Liver (tissue), 9 donors: Measurements from ENCODE around the gene KLF14. TPM values are rescaled to one million over a fixed set of nuclear protein-coding genes. Genes with fewer than 3 reads are reported as not detected.

Experiments
- DNase-seq: peaks from one replicate; pipeline ENCODE4 v3.0.0-alpha.2; 2017; ENCODE audit warnings: low spot score
- H3K27ac ChIP-seq, 2 donors: one replicate each; pipeline ENCODE4 v1.7.0; 2013; ENCODE audit warnings: inconsistent platforms in 2 of 2, low read length in 2 of 2, control low read depth in 1 of 2, low read depth in 1 of 2, mild to moderate bottlenecking in 1 of 2
- H3K27me3 ChIP-seq, 4 donors: one replicate each; pipeline versions ENCODE4 v1.6.1 to v1.7.0; 2013; ENCODE audit warnings: low read length in 3 of 4, inconsistent platforms in 1 of 4, mild to moderate bottlenecking in 1 of 4, moderate library complexity in 1 of 4; ENCODE audit not compliant: control insufficient read depth in 4 of 4, insufficient read depth in 4 of 4
- H3K36me3 ChIP-seq, 4 donors: one replicate each; pipeline versions ENCODE4 v1.6.1 to v1.7.0; 2013; ENCODE audit warnings: low read length in 3 of 4, mild to moderate bottlenecking in 3 of 4, low read depth in 1 of 4, moderate library complexity in 1 of 4; ENCODE audit not compliant: control insufficient read depth in 4 of 4, insufficient read depth in 3 of 4
- H3K4me1 ChIP-seq, 4 donors: one replicate each; pipeline versions ENCODE4 v1.6.1 to v1.7.0; 2013; ENCODE audit warnings: low read length in 3 of 4, mild to moderate bottlenecking in 3 of 4, moderate library complexity in 1 of 4; ENCODE audit not compliant: control insufficient read depth in 4 of 4, insufficient read depth in 4 of 4
- H3K4me3 ChIP-seq, 3 donors: one replicate each; pipeline versions ENCODE4 v1.6.1 to v1.7.0; 2013; ENCODE audit warnings: low read length in 3 of 3, control low read depth in 1 of 3, low read depth in 1 of 3, mild to moderate bottlenecking in 1 of 3
- H3K9ac ChIP-seq, 2 donors: one replicate each; pipeline ENCODE4 v1.7.0; 2013; ENCODE audit warnings: low read length in 2 of 2, mild to moderate bottlenecking in 2 of 2, moderate library complexity in 2 of 2, control low read depth in 1 of 2, low read depth in 1 of 2
- H3K9me3 ChIP-seq, 4 donors: one replicate each; pipeline versions ENCODE4 v1.6.1 to v1.7.0; 2013; ENCODE audit warnings: low read length in 3 of 4; ENCODE audit not compliant: control insufficient read depth in 4 of 4
- ATF3 ChIP-seq: IDR thresholded peaks from 2 replicates; pipeline ENCODE4 v1.6.1; 2016; ENCODE audit warnings: antibody characterized with exemption
- CTCF ChIP-seq: fragments of 150-350 bp; IDR thresholded peaks from 2 replicates; pipeline ENCODE4 v1.5.1; 2017; ENCODE audit warnings: improper control_type of control experiment, low read depth, low read length; ENCODE audit not compliant: missing input control
- EGR1 ChIP-seq, 2 donors: IDR thresholded peaks; 2 replicates each; pipeline ENCODE4 v1.6.1; 2016 to 2018; ENCODE audit warnings: antibody characterized with exemption in 2 of 2, low read depth in 2 of 2
- FOXA1 ChIP-seq: IDR thresholded peaks from 2 replicates; pipeline ENCODE4 v1.6.1; 2016; ENCODE audit warnings: antibody characterized with exemption
- GABPA ChIP-seq, 2 donors: IDR thresholded peaks in 1 of 2; conservative IDR thresholded peaks in 1 of 2; 2 replicates each; pipeline ENCODE4 v1.6.1; 2016; ENCODE audit warnings: antibody characterized with exemption in 2 of 2, mild to moderate bottlenecking in 1 of 2, moderate library complexity in 1 of 2
- HNF4G ChIP-seq: IDR thresholded peaks from 2 replicates; pipeline ENCODE4 v1.6.1; 2016; ENCODE audit warnings: antibody characterized with exemption
- JUND ChIP-seq, 2 donors: IDR thresholded peaks; 2 replicates each; pipeline ENCODE4 v1.6.1; 2016; ENCODE audit warnings: antibody characterized with exemption in 2 of 2
- MAX ChIP-seq: IDR thresholded peaks from 2 replicates; pipeline ENCODE4 v1.6.1; 2016; ENCODE audit warnings: antibody characterized with exemption
- NR2F2 ChIP-seq: IDR thresholded peaks from 2 replicates; pipeline ENCODE4 v1.6.1; 2016; ENCODE audit warnings: antibody characterized with exemption
- RAD21 ChIP-seq, 2 donors: IDR thresholded peaks; 2 replicates each; pipeline ENCODE4 v1.6.1; 2016; ENCODE audit warnings: antibody characterized with exemption in 2 of 2, mild to moderate bottlenecking in 2 of 2
- RXRA ChIP-seq, 2 donors: IDR thresholded peaks; 2 replicates each; pipeline ENCODE4 v1.6.1; 2017 to 2018; ENCODE audit warnings: antibody characterized with exemption in 2 of 2, mild to moderate bottlenecking in 1 of 2
- SP1 ChIP-seq: IDR thresholded peaks from 2 replicates; pipeline ENCODE4 v1.6.1; 2018; ENCODE audit warnings: antibody characterized with exemption, mild to moderate bottlenecking
- TAF1 ChIP-seq: conservative IDR thresholded peaks from 2 replicates; pipeline ENCODE4 v1.6.1; 2016; ENCODE audit warnings: antibody characterized with exemption, mild to moderate bottlenecking
- YY1 ChIP-seq: IDR thresholded peaks from 2 replicates; pipeline ENCODE4 v1.6.1; 2016; ENCODE audit warnings: antibody characterized with exemption, mild to moderate bottlenecking
- ZBTB33 ChIP-seq: IDR thresholded peaks from 2 replicates; pipeline ENCODE4 v1.6.1; 2016; ENCODE audit warnings: antibody characterized with exemption
- WGBS: extraction: QIAGEN DNeasy Blood & Tissue Kit; methylation state at CpG from one replicate; pipeline ENCODE4 v1.1.7; 2013; 5-methylcytosine and 5-hydroxymethylcytosine counted together
- polyA plus RNA-seq, 2 donors: library from polyadenylated mRNA; stranded (reverse) in 1 of 2; unstranded in 1 of 2; fragments of 200-250 nt in 1 of 2; fragments of >200 nt in 1 of 2; fragmentation: Nextera tagmentation in 1 of 2; extraction: Ambion mirVana in 1 of 2; gene quantifications; one replicate each; pipeline versions ENCODE4 v1.2.1 to v1.2.3, GENCODE V29; 2013 to 2015
- total RNA-seq, 2 donors: library from RNA; depleted of rRNA; stranded (reverse); fragments of >200 nt; gene quantifications; one replicate each; pipeline ENCODE4 v1.2.3, GENCODE V29; 2014
- donor health status: healthy.
- donor health status: healthy.
- donor health status: healthy.
- donor health status: healthy.
- donor health status: healthy.

KLF14 gene
- total and polyA plus RNA-seq, 4 donors, result 0.05 to 0.08 TPM; not detected in 2

- H3K4me1 ChIP-seq, result no peaks in the 10 kb centered on the region
- H3K27me3 ChIP-seq, result peaks cover 0 to 7% (median 3%) of the 10 kb centered on the region in 4 donors
- no peaks in the 10 kb centered on the region for H3K36me3 ChIP-seq
- no peaks in the 10 kb centered on the region for H3K9me3 ChIP-seq
- no peak overlapping the region for H3K27ac ChIP-seq
- H3K9ac ChIP-seq, result no peak overlapping the region
- DNase-seq, result no peak
- TF ChIP-seq ATF3, result no peak
- TF ChIP-seq FOXA1, result no peak
- TF ChIP-seq TAF1, result no peak
- no peak for TF ChIP-seq RXRA (IDR thresholded peaks at IDR 0.05)
- no peak for TF ChIP-seq GABPA (IDR thresholded peaks at IDR 0.05 in 1 of 2, conservative IDR thresholded peaks at IDR 0.05 in 1 of 2)
- TF ChIP-seq YY1, result no peak
- no peak for TF ChIP-seq ZBTB33
- TF ChIP-seq CTCF, result no peak
- TF ChIP-seq HNF4G, result no peak
- no peak for TF ChIP-seq EGR1 (IDR thresholded peaks at IDR 0.05; ENCODE audit: low read depth in 2 of 2)
- no peak for TF ChIP-seq JUND (IDR thresholded peaks at IDR 0.05)
- H3K4me3 ChIP-seq, result no peak overlapping the region
- 67% methylated on average over 8 of the region's 8 CpGs for WGBS
These were observed 18.4 kb upstream of the KLF14 start for GRCh38 chr7:130752424-130752823.

- Histone ChIP-seq H3K27me3 (peaks cover 0 to 14% (median 3%) of the 10 kb centered on the region in 4 donors), H3K9me3 (no peaks in the 10 kb centered on the region), H3K36me3 (no peaks in the 10 kb centered on the region), H3K27ac (no peak overlapping the region), H3K4me1 (no peaks in the 10 kb centered on the region), H3K4me3 (no peak overlapping the region), H3K9ac (no peak overlapping the region)
- WGBS, result 74% methylated on average over 3 of the region's 3 CpGs
- DNase-seq, result no peak
- TF ChIP-seq TAF1 (no peak), HNF4G (no peak), RAD21 (IDR thresholded peaks at IDR 0.05) (no peak), SP1 (no peak)
These were observed 16.7 kb upstream of the KLF14 start for GRCh38 chr7:130750755-130751154.

GRCh38 chr7:130748531-130749389, 14.8 kb upstream of the KLF14 start:
- TF ChIP-seq MAX (no peak), FOXA1 (no peak), HNF4G (no peak), NR2F2 (no peak), JUND (IDR thresholded peaks at IDR 0.05) (no peak)
- Histone ChIP-seq H3K36me3 (no peaks in the 10 kb centered on the region), H3K9me3 (no peaks in the 10 kb centered on the region), H3K9ac (no peak overlapping the region), H3K4me3 (no peak overlapping the region), H3K27me3 (peaks cover 0 to 20% (median 5%) of the 10 kb centered on the region in 4 donors), H3K4me1 (no peaks in the 10 kb centered on the region), H3K27ac (no peak overlapping the region)
- DNase-seq, result no peak
- WGBS, result 91% methylated on average over 5 of the region's 5 CpGs
